Measurements from ENCODE around the gene CNTNAP1.
A peak's percentile ranks its signal among the peaks of the same experiment; 100 is the strongest.
"Not testable (repeated sequence)": the region's sequence is repeated elsewhere in the genome, so short reads cannot be mapped to it uniquely, and the experiment has no call there.

The CNTNAP1 gene

GRCh38 chr17:42660692-42661345 is 21.5 kb upstream of the CNTNAP1 start:
- TF ChIP-seq ZNF274 (IDR thresholded peaks at IDR 0.05; ENCODE audit: low read depth, low read length): no peak
- H3K4me3 ChIP-seq (ENCODE audit: low read length): no peak overlapping the region

- no peak for TF ChIP-seq ZNF274 (IDR thresholded peaks at IDR 0.05; ENCODE audit: low read depth, low read length)
- no peak overlapping the region for H3K4me3 ChIP-seq (ENCODE audit: low read length)
Measured at GRCh38 chr17:42665581-42666001, 16.7 kb upstream of the CNTNAP1 start.

- not testable (repeated sequence) for H3K4me3 ChIP-seq (ENCODE audit: low read length)
Measured at GRCh38 chr17:42666126-42666525, 16.2 kb upstream of the CNTNAP1 start.

GRCh38 chr17:42667088-42667951 is 15.0 kb upstream of the CNTNAP1 start:
- TF ChIP-seq ZNF274 (IDR thresholded peaks at IDR 0.05; ENCODE audit: low read depth, low read length): no peak

GRCh38 chr17:42669705-42669976 is 12.7 kb upstream of the CNTNAP1 start:
- H3K4me3 ChIP-seq (ENCODE audit: low read length): no peak overlapping the region
- no peak for TF ChIP-seq ZNF274 (IDR thresholded peaks at IDR 0.05; ENCODE audit: low read depth, low read length)

More at GRCh38 chr17:42667088-42667951, 15.0 kb upstream of the CNTNAP1 start:
- no peak overlapping the region for H3K4me3 ChIP-seq (ENCODE audit: low read length)

- no peak for TF ChIP-seq ZNF274 (IDR thresholded peaks at IDR 0.05; ENCODE audit: low read depth, low read length)
- no peak overlapping the region; the same call in 1 of the 2 replicates for H3K4me3 ChIP-seq (ENCODE audit: low read length)
Measured at GRCh38 chr17:42669977-42670788, 12.1 kb upstream of the CNTNAP1 start.

GRCh38 chr17:42670789-42671657 is 11.3 kb upstream of the CNTNAP1 start:
- no peak overlapping the region; the same call in 1 of the 2 replicates for H3K4me3 ChIP-seq (ENCODE audit: low read length)
- no peak for TF ChIP-seq ZNF274 (IDR thresholded peaks at IDR 0.05; ENCODE audit: low read depth, low read length)

- no peak overlapping the region; the same call in 1 of the 2 replicates for H3K4me3 ChIP-seq (ENCODE audit: low read length)
- TF ChIP-seq ZNF274 (IDR thresholded peaks at IDR 0.05; ENCODE audit: low read depth, low read length): no peak
Measured at GRCh38 chr17:42672038-42672437, 10.3 kb upstream of the CNTNAP1 start.

- no peak for TF ChIP-seq ZNF274 (IDR thresholded peaks at IDR 0.05; ENCODE audit: low read depth, low read length)
- H3K4me3 ChIP-seq (ENCODE audit: low read length): peak overlapping the region; percentile 30; the same call in 1 of the 2 replicates
Measured at GRCh38 chr17:42673266-42673884, 9.0 kb upstream of the CNTNAP1 start.

- H3K4me3 ChIP-seq (ENCODE audit: low read length): peak overlapping the region; percentile 93
- no peak for TF ChIP-seq ZNF274 (IDR thresholded peaks at IDR 0.05; ENCODE audit: low read depth, low read length)
Measured at GRCh38 chr17:42673885-42674754, 8.2 kb upstream of the CNTNAP1 start.

- peak overlapping the region; percentile 93 for H3K4me3 ChIP-seq (ENCODE audit: low read length)
- no peak for TF ChIP-seq ZNF274 (IDR thresholded peaks at IDR 0.05; ENCODE audit: low read depth, low read length)
Measured at GRCh38 chr17:42674755-42675347, 7.5 kb upstream of the CNTNAP1 start.
